Stimulated activated CD8-positive, alpha-beta memory T cell treated with anti-CD3 and anti-CD28 coated beads, Interleukin-4, amount 100 ng/mL, for 48 hours (primary cell): ENCODE data around the gene SLU7.

Source experiments
- DNase-seq: peaks from one replicate; pipeline ENCODE4 v3.0.0-alpha.2; 2020

Gene SLU7

DNA sequence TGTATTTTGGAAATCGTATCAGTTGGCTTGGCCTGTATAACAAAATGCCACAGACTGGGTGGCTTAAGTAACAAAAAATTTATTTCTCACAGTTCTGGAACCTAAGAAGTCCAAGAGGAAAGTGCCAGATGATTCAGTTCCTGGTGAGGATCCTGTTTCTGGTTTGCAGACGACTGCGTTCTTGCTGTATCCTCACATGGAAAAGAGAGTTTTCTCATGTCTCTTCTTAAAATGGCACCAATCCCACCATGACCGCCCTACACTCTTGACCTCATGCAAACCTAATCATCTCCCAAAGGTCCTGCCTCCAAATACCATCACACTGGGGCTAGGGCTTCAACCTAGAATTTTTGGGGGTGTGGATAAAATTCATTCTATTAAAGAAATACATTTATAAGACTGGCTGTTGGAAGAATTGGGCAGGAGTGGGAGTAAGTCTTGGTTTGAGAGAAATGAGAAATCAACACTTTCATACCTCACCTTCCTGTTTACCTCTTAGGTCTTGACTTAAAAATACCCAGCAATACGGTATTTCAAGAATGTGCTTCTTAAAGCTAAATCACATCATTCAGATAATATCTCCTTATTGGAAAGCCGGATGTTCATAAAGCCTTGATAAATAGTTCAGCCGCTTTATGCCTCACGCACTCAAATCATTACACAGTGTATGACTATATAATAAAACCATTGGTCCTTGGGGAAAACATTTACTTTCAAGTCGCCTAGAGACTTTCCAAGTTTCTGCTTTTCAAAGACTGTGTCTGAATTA lies 31.5 kb upstream of the SLU7 start:
- no peak for DNase-seq

DNA sequence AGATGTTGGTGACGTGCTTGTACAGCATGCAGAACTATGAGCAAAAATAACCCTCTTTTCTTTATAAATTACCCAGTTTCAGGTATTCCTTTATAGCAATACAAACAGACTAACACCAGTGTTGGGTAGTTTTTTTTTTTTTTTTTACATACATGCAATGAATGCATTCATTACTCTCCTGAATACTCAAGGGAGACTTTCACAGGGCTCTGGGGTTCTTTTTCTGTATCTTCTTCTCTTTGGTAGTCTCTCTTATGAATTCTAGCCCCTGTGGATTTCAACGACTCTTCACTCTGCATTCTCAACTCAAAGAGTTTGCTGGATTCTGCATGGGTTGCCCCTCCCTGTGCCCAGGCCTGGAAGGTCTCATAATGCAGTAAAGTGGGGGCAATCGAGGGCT lies 30.6 kb upstream of the SLU7 start:
- DNase-seq: no peak

DNA sequence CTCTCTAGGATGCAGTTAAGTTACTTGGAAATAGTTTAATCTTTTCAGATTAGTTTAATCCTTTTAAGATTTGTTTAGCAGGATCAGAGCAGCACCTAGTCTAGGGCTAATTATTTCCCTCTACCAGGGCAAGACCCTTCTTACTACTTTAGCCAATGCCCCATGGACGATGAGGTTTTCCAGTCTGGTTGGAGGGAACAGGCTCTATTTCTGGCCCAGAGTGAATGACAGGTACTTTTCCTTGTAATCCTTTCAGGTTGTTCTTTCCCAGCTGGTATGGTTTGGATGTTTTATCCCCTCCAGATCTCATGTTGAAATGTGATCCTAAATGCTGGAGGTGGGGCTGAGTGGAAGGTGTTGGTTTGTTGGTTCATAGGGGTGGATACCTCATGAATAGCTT lies 30.0 kb upstream of the SLU7 start:
- no peak for DNase-seq

DNA sequence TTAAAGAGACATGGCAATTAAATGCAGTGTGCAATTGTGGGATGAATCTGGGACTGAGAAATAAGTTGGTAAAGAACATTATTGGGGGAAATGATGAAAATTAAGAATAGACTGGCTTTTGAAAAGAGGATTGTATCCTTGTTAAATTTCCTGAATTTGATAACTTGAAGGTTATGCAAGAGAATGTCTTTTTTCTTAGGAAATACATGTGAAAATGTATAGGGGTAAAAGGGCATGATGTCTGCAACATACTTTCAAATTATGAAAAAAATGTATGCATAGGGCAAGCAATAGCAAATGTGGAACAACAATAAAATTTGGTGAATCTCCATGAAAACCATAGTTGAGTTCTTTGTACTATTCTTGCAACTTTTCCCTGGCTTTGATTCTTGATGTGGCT lies 26.9 kb upstream of the SLU7 start:
- DNase-seq: no peak

DNA sequence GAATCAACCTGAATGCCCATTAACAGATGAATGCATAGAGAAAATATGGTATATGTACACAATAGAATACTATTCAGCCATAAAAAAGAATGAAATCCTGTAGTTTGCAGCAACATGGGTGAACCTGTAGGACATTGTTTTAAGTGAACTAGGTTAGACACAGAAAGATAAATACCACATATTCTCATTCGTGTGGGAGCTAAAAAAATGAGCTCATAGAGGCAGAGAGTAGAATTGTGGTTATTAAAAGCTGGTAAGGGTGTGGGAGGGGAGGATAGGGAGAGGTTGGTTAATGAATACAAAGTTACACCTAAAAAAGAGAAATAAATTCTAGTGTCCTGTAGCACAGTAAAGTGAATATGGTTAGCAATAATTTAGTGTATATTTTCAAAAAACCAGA lies 26.3 kb upstream of the SLU7 start:
- no peak for DNase-seq

DNA sequence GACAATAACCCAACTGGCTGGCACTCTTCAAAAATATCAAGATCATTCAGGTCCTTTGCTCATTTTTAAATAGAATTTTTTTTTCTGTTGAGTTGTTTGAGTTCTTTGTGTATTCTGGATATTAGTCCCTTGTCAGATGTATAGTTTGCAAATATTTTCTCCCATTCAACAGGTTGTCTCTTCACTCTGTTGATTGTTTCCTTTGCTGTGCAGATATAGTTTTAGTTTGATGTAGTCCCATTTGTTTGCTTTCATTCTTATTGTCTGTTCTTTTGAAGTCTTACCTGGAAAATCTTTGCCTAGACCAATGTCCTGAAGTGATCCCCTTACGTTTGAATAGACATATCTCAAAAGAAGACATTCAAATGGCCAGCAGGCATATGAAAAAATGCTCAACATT lies 25.5 kb upstream of the SLU7 start:
- DNase-seq: no peak

DNA sequence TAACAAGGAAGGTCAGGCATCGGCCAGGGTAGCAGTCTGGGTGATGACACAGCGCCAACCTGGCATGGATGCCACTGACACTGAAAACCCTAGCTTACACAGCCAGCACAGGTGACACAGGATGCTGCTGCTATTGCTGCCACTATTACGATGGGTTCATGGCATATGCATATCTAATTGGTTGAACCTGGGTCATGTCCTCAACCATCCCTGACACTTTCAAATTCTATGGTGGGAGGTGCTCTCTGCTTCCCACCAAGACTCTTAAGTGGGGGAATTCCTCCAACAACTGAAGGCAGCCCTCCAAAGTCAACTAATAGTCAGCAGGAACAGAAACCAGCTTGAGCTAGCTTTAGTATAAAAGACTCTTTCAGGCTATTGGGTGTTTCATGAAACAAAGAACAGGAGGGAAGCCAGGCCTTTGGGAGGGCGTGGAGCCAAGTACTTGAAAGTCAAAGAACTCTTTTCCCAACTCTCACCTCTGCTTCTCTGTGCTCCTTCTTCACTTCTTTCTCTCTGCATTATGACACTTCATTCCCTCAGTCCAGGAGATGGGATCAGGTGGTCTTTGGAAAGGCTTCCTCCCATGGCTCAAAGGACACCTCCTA lies 24.0 kb upstream of the SLU7 start:
- DNase-seq: no peak

DNA sequence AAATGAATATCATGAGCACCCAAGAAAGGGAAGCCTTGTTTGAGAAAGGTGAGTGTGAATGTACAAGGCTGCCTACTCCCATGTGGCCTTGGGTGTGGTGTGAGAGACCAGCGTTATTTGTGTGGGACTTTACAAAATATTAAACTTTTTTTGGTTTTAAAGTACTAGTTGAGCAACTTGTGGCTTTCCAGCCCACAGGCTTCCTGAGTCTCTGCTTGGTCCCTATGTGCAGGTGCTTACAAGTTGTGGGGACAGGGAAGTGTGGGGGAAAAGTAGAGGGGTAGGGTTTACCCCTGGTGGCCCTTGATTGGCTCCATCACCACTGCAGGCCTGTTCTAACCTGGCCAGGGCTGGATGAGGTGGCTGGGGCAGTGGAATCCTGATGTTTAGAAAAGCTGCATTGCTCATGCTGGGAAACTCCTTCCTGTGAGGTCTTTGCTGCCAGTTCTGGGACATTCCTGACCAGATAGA lies 22.5 kb upstream of the SLU7 start:
- no peak for DNase-seq

DNA sequence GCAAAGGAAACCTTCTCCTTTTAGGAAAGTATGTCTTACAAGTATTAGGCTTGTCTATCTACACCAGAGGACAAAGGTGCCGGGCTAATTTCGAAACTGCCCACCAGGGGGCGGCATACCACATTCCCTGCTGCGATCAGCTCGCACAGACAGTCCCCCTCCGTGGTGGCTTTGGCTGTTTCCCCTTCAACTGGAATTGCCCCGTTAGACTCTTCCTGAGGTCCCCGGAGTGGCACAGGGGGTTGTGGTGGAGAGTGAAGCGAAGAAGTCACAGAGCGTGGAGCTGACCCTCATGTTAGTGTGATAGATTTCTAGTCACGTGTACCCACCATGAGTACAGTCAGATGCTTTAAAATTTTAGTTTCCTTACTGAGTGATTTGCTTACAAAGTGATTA lies 20.3 kb upstream of the SLU7 start:
- peak; percentile 97 for DNase-seq

DNA sequence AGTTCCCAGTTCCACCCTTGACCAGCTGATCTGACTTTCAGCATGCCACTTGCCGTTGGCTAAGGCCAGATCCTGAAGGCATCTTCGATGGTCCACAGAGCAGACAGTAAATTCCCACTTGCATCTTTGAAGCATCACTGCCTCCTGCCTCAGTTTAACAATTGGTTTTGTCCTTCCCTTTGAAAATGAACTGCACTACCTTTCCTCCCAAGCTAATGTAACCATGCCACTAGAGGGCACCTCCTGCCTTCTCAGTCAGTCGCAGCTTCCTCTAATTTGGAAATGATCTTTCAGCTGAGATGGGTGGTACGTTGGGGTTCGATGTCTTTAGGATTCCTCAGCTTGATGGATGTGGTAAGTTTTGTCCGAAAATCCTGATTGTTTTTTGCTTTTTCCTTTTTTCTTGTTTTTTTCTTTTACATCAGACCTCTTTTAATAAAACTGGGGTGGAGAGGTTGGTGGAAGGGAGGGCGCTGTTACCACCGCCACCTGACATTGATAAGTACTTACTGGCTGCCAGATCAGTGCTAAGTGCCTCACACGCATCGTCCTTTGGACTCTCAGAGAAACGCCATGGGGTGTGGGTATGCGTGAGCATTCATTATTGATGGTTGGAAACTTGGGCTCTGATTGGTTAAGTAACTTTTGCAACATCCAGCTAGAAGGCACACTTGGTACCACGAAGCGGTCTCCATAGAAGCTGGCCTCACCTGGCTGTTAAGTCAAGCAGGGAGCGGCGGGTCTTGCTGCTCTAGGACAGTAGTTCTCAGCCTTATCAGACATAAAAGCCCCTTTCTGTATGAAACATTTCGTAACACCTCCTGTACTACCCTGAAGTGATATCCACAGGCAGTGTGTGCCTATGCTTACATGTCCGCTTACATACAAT lies 19.7 kb upstream of the SLU7 start:
- DNase-seq: peak; percentile 68

DNA sequence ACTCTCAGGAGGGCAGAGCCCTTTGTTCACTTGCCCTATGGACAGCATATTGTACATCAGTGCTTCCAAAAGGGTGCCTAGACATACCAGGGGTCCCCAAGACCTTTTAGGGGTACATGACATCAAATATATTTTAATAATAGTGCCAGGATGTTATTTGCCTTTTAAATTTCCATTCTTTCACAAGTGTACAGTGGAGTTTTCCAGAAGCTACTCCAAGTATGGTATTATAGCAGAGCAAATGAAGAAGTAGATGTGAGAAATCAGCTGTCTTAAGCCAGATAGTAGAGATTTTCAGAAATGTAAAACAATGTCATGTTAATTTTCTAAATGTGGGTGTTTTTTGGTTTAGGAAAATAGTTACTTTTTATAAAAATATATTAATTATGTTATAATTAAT lies 18.4 kb upstream of the SLU7 start:
- no peak for DNase-seq

DNA sequence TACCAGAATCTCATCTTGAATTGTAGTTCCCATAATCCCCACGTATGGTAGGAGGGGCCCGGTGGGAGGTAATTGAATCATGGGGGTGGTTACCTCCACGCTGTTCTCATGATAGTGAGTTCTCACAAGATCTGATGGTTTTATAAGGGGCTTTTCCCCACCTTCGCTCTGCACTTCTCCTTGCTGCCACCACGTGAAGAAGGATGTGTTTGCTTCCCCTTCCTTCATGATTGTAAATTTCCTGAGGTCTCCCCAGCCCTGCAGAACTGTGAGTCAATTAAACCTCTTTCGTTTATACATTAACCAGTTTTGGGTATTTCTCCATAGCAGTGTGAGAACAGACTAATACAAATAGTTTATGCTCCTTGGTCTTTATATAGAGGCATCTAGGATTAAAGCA lies 17.8 kb upstream of the SLU7 start:
- DNase-seq: peak; percentile 43

DNA sequence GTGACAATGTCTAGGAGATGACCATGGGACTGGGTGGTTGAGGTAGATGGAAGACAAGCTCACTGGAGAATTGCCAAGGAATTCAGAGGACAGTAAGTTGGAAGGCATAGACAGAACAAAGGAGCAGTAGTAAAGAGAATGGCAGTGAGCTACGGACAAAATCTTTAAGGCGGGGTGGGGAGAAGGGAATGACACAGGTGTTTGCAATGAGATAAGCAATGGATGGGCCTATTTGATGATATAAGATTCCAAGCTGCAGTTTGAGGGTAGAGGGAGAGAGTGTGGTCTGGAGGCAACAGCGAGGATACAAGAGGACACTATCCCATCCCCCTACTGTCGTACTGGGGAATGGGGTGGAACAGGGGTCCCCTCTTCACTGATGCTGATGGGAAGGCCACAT lies 17.1 kb upstream of the SLU7 start:
- no peak for DNase-seq

DNA sequence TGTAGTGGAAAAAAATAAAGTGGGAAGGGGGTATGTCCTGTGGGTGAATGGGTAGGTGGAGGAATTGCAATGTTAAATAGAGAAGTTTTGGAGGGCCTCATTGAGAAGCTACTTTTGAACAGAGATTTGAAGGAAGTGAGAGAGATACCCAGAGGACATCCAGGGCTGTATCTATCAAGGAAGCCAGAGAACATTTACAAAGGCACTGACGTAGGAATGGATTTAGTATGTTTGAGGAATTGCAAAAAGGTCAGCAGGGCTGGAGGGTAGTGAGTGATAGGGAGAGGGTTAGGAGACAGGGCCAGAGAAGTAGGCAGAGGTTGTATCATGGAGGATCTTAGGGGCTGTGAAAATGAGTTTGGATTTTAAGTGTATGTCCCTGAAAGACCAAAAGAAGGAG lies 16.7 kb upstream of the SLU7 start:
- no peak for DNase-seq

DNA sequence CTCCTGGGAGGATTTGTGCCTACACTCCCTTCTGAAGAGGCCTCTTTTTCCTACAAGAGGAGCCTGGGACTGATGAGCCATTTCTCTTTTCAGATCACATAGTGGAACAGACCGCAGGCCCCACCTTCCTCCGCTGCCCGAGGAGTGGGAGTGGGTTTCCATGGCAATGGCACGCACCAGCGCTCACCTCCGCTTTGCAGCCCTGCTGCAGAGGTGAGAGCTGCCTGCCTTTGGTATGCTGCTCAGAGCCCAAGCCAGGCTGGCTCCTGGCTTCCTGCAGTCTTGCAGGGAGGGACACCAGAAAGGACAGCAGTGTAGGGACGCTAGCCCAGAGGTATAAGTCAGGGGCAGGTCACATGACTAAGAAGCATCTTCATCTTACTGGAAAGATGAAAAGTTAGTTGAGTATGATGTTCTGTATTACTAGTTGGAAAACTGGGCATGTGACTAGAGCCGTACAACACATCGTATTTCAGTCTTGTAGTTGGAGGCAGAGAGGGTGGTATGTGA lies 15.2 kb upstream of the SLU7 start:
- DNase-seq: no peak

DNA sequence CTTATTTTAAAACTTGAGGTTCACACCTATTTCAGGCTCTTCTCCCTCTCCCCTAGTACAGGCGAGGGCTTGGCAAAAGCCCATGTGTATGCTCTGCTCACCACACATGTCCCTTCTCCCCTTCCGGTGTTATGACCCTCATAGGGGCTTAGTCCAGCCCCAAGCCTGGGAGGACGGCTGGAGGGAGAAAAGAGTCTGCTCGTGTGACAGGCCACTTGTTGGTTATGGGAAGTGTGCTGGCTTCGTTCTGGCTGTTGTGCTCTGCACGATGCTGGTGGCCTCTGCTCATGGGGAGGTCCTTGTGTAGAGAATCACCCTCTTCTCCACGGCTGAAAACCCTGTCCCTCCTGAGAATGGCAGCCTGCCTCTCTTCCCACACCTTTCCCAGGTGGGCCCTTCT lies 13.9 kb upstream of the SLU7 start:
- DNase-seq: no peak

DNA sequence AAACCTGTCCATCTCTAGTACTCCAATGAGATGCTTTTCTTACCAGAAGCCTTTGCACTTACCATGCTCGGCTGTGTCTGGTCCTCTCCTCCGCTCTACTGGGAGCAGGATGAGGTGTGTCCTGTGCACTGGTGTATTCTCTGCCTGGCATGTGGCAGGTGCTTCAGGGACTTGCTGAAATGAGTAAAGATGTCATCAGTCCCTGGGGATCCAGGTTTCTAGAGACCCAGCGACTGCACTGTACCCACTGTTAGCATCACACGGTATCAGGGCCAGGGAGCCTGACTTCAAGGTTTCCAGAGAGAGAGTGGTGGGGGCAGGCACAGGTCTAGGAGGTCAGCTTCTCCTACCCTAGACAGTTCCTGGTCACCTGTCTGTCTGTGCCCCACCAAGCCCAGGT lies 13.3 kb upstream of the SLU7 start:
- no peak for DNase-seq

DNA sequence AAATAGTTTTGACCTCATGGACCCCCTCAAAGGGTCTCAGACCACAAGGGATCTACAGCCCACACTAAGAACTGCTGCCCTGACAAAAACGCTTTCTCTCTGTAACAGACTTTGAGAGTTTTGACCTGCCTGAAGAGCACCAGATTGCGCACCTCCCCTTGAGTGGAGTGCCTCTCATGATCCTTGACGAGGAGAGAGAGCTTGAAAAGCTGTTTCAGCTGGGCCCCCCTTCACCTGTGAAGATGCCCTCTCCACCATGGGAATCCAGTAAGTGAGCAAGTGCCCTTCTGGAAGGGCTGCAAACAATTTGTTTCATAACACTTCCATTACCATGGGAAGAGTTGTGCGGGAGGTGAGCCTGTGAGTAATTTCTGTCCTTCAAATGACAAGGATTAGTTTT lies 8.7 kb upstream of the SLU7 start:
- DNase-seq: no peak

DNA sequence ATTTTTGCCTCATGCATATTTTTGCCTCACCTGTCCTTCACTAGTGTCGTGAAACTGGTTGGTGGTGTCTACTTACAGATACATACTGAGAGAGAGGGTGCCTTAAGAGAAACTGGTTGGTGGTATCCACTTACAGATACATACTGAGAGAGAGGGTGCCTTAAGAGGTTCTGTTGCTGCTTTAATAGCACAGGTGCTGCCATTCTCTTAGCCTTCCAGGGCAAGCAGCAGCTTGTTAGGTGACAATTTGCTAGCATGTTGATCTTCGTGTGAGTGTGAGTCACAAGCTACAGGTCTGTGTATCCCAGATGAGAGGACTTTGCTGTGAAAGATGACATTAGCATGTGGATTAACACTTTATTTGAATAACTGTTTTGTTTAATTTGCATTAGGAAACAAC lies 4.2 kb upstream of the SLU7 start:
- DNase-seq: no peak

DNA sequence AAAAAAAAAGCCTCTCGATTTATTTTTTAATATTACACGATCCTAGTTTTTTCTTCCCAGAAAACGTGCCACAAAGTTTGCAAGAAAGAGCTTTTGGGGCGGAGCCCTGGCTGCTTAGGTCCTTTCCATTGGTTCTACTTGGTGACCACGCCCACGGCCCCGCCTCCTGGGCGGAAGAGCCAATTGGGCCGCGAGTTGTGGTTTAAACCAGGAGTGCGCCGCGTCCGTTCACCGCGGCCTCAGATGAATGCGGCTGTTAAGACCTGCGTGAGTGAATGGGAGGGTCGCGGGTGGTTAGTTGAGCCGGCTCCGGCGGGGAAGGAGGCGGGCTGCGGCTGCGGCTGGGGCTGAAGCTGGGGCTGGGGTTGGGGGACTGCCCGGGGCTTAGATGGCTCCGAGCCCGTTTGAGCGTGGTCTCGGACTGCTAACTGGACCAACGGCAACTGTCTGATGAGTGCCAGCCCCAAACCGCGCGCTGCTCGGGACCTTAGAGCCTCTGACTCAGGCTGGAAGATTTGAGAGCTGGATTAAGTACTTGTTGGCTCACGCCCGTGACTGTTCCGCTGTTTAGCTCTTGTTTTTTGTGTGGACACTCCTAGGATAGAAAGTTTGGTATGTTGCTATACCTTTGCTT lies 2.9 kb upstream of the SLU7 start, which contains the start of gene PTTG1:
Gene PTTG1, plus strand, starts transcription at position 231 of the 634 bp plus-strand sequence. CDS start 458 bp downstream, outside the sequence.
- DNase-seq: peak; percentile 94

DNA sequence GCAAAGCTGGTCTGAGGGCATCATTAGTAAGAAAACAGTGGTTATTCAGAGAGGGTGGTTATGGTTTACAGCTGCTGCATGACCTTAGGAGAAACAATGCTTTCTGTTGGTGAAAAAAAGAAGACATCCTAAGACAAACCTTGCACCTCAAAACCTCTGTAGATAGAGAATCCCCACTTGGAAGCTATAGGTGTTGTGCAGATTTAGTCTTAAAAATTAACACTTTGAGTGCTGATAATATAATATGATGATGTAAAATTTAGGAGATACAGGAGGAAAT lies 1.4 kb upstream of the SLU7 start:
- no peak for DNase-seq

DNA sequence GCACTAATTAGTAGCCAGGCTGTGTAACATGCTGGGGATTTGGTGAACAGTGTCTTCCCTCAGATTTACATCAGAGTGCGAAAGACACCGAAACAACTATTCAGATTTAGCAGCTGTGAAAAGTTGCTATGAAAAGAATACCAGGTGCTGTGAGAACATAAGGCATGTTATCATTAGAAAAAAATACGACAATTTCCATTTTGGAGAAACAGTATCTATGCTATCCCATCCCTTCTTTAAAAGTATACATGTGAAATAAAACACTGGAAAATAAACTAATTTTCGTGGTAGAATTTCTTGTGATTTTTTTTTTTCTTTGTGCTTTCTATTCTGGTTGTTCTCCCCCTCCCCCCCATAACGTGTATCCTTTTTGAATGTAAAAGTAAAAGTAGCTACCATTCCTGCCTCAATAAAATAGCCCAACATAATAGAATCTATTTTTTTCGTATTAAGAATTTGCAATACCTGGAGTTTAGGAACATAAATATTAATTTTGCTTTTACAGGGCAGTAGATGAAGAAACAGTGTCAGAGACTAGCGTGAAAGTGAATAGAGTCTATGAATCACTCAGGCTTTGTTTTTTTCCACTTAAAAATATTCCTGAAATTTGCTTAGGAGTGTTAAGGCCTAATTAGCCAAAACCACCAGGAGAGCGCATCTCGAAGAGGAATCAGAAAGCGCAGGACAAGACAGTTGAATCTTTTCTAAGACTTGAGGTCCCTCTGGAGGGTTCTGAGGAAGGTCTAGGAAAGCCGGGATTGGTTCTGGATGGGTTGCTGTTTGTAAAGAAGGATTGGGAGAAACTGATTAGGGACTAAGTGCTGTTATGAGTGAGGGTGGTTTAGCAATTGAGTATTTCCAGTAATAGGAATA lies 813 bp upstream of the SLU7 start:
- no peak for DNase-seq
